Natural killer cell (primary cell): Measurements from ENCODE around the gene JDP2. TPM values are rescaled to one million over a fixed set of nuclear protein-coding genes. Genes with fewer than 3 reads are reported as not detected.
A peak's percentile ranks its signal among the peaks of the same experiment; 100 is the strongest.

ENCODE experiments used
- ATAC-seq, 3 donors: fragments of 150-1000 bp in 2 of 3; fragments of 200-7000 bp in 1 of 3; cut with Tn5 transposase; 1 replicate in 1 of 3; 2 replicates in 2 of 3; pipeline ENCODE4 v1.10.0; 2021; ENCODE audit warnings: mild to moderate bottlenecking in 2 of 3, moderate library complexity in 2 of 3
- DNase-seq, 2 donors: peaks; one replicate each; pipeline versions ENCODE4 v3.0.0 to v3.0.0-alpha.2; 2013 to 2021; ENCODE audit warnings: mixed read lengths in 1 of 2
- H3K27ac ChIP-seq: one replicate; pipeline ENCODE4 v1.5.1; 2013; ENCODE audit warnings: mild to moderate bottlenecking, low read length
- H3K27me3 ChIP-seq: one replicate; pipeline ENCODE4 v1.6.1; 2013; ENCODE audit warnings: low read length; ENCODE audit not compliant: control insufficient read depth, insufficient read depth
- H3K36me3 ChIP-seq: one replicate; pipeline ENCODE4 v1.6.1; 2013; ENCODE audit warnings: low read length; ENCODE audit not compliant: control insufficient read depth, insufficient read depth
- H3K4me1 ChIP-seq: one replicate; pipeline ENCODE4 v1.6.1; 2013; ENCODE audit warnings: low read length; ENCODE audit not compliant: control insufficient read depth, insufficient read depth
- H3K4me3 ChIP-seq: one replicate; pipeline ENCODE4 v1.5.1; 2013; ENCODE audit warnings: low read length
- H3K9me3 ChIP-seq: one replicate; pipeline ENCODE4 v1.6.1; 2013; ENCODE audit warnings: low read length; ENCODE audit not compliant: control insufficient read depth, insufficient read depth
- H3K27ac Mint-ChIP-seq, 2 donors: one replicate each; pipeline ENCODE4 v1.8.0; 2022; ENCODE audit warnings: mild to moderate bottlenecking in 2 of 2, mixed read lengths in 2 of 2, moderate library complexity in 1 of 2
- H3K27me3 Mint-ChIP-seq, 2 donors: one replicate each; pipeline ENCODE4 v1.8.0; 2022; ENCODE audit warnings: low read depth in 2 of 2, mixed read lengths in 2 of 2
- H3K36me3 Mint-ChIP-seq: one replicate; pipeline ENCODE4 v1.8.0; 2022; ENCODE audit warnings: mixed read lengths
- H3K4me1 Mint-ChIP-seq, 2 donors: one replicate each; pipeline ENCODE4 v1.8.0; 2022; ENCODE audit warnings: mixed read lengths in 2 of 2
- H3K4me3 Mint-ChIP-seq: one replicate; pipeline ENCODE4 v1.8.0; 2022; ENCODE audit warnings: mild to moderate bottlenecking, moderate library complexity, mixed read lengths
- H3K9me3 Mint-ChIP-seq, 2 donors: one replicate each; pipeline ENCODE4 v1.8.0; 2022; ENCODE audit warnings: mixed read lengths in 2 of 2
- WGBS: methylation state at CpG from one replicate; pipeline ENCODE4 v1.1.7; 2013; ENCODE audit warnings: missing lambda C conversion rate; ENCODE audit not compliant: insufficient coverage; 5-methylcytosine and 5-hydroxymethylcytosine counted together
- intact Hi-C: fragments of 100-400 bp; cut with micrococcal nuclease; formaldehyde crosslinking; loops from one replicate; pipeline ENCODE4 v1.14.2; 2022
- total RNA-seq, 4 donors: library from RNA; stranded (reverse); fragments of 120-200 nt in 1 of 4; gene quantifications; one replicate each; pipeline versions ENCODE4 v1.2.3 to v1.2.4, GENCODE V29; 2013 to 2022
- TF ChIP-seq, protein P1 (sequence below): fragments of 200-600 bp; IDR thresholded peaks from one replicate; pipeline ENCODE4 v1.8.0; 2022; ENCODE audit warnings: antibody characterized with exemption

The JDP2 gene
- total RNA-seq, 3 donors from 2014 or later (not counting 1 experiment from before 2014, with no cell fraction given) = 1.9 to 10.5 (median 3.2) TPM

DNA sequence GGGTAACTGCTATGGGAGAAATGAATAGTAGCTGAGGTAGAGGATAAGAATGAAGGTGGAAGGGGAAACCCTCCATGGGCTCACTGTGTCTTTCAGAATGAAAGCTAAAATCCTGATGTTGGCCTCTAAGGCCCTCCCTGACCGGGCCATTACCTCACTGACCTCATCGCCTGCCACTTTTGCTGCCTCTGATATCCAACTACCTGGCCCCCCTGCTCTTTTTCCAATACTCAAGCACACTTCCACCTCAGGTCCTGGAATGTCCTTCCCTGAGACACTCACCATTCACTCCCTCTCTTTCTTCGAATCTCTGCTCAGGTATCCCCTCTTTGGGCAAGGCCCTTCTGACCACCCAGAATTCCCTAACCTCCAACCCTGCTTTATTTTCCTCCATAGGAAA is 93.0 kb downstream of the JDP2 start:
- DNase-seq = no peak
- H3K9me3 Mint-ChIP-seq = no peaks in the 10 kb centered on the region

DNA sequence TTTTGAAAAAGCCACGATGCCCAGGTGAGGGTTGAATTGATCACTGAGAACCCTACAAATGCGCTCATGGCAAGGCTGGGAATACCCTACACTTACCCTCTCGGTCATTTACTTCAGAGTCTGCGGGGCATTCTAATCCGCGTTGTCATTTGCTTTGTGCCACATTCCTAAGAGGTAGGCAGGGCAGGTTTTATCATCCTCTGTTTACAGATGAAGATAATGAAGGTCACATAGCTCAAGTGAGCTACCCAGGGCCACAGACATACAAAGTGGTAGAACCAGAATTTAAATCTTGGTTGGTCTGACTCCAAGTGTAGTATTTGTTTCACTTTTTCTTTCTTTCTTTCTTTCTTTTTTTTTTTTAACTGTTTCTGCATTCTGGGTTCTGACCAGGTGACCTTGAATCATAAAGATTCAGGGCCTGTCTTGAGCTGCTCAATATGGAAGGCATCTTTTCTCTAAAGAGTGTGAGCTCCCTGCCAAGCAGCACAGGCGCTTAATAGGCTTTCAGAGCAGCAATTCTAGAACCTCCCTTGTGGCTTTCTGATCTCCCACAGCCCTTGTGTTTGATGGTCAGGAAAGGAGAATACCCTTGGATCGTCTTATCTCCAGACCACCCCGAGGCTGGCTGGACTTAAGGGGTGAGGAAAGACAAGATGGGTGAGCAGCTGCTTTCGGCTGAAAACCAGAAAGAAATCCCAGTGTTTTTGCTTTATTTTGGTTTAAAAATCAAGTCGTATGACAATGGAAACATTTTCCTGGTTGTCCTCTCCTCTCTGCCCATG is 93.8 kb downstream of the JDP2 start:
- no peaks in the 10 kb centered on the region for H3K27me3 ChIP-seq
- no peaks in the 10 kb centered on the region for H3K9me3 ChIP-seq
- Mint-ChIP-seq H3K27ac (peak overlapping the region; percentile 98 to 99), H3K36me3 (no peaks in the 10 kb centered on the region), H3K9me3 (no peaks in the 10 kb centered on the region), H3K4me1 (peaks cover 52 to 56% of the 10 kb centered on the region in 2 donors), H3K27me3 (no peaks in the 10 kb centered on the region), H3K4me3 (peak overlapping the region; percentile 100)
- H3K4me1 ChIP-seq = peaks cover 42% of the 10 kb centered on the region
- DNase-seq (peak in 1 of 2 donors; percentile 50), ATAC-seq (peak in 1 of 3 donors; percentile 11)
- peak overlapping the region; percentile 86 for H3K27ac ChIP-seq
- TF ChIP-seq, protein P1, sequence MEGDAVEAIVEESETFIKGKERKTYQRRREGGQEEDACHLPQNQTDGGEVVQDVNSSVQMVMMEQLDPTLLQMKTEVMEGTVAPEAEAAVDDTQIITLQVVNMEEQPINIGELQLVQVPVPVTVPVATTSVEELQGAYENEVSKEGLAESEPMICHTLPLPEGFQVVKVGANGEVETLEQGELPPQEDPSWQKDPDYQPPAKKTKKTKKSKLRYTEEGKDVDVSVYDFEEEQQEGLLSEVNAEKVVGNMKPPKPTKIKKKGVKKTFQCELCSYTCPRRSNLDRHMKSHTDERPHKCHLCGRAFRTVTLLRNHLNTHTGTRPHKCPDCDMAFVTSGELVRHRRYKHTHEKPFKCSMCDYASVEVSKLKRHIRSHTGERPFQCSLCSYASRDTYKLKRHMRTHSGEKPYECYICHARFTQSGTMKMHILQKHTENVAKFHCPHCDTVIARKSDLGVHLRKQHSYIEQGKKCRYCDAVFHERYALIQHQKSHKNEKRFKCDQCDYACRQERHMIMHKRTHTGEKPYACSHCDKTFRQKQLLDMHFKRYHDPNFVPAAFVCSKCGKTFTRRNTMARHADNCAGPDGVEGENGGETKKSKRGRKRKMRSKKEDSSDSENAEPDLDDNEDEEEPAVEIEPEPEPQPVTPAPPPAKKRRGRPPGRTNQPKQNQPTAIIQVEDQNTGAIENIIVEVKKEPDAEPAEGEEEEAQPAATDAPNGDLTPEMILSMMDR = no peak
- H3K4me3 ChIP-seq = peak overlapping the region; percentile 71
- intact Hi-C loops = loop anchor here (2.0 to 5.0 kb wide), 2 partner anchors 21 to 36 kb away; no protein-coding TSS in a partner anchor
- H3K36me3 ChIP-seq = peaks cover 7% of the 10 kb centered on the region
- 53% methylated on average over 11 of the region's 11 CpGs for WGBS

More for the DNA sequence above, 93.0 kb downstream of the JDP2 start:
- no peaks in the 10 kb centered on the region for H3K36me3 ChIP-seq
- H3K4me1 ChIP-seq = peaks cover 46% of the 10 kb centered on the region
- no peak overlapping the region for H3K27ac ChIP-seq
- TF ChIP-seq, protein P1 = no peak
- intact Hi-C loops = loop anchor here (5.0 kb wide), 1 partner anchor 36 kb away; no protein-coding TSS in a partner anchor
- H3K4me3 Mint-ChIP-seq = peak overlapping the region; percentile 50
- H3K4me3 ChIP-seq = no peak overlapping the region
- H3K27me3 ChIP-seq = no peaks in the 10 kb centered on the region
- H3K27ac Mint-ChIP-seq = peak overlapping the region; percentile 98 to 99
- H3K9me3 ChIP-seq = no peaks in the 10 kb centered on the region
- no peak for ATAC-seq
- WGBS = 90% methylated on average over 3 of the region's 3 CpGs
- no peaks in the 10 kb centered on the region for H3K27me3 Mint-ChIP-seq
- peaks cover 51 to 53% of the 10 kb centered on the region in 2 donors for H3K4me1 Mint-ChIP-seq
- no peaks in the 10 kb centered on the region for H3K36me3 Mint-ChIP-seq

DNA sequence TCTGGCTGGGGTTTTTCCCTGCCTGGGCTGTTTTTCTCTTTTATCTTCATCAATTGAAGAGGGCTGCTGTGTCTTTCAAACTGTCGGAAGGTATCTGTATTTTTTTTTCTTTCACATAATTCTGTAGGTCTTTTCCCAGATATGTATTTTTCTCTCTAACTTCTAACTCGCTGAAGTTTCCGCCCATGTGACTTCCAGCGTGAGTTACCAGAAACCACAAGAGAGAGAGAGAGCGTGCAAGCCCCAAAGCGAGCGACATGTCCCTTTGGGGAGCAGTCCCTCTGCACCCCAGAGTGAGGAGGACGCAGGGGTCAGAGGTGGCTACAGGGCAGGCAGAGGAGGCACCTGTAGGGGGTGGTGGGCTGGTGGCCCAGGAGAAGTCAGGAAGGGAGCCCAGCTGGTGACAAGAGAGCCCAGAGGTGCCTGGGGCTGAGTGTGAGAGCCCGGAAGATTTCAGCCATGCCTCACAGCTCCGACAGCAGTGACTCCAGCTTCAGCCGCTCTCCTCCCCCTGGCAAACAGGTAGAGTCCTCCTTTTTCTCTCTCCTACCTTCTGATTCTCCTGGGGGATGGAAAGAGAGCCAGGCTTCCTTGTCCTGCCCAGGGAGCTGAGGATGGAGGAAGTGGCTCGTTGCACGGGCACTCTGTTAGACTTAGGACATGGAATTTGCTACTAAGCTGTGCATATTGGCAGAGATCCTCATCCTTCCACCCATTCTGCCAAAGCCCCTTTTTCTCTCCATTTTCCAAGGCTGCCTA is 94.6 kb downstream of the JDP2 start, which contains the start of gene BATF:
TSS of gene BATF (plus strand) at position 246 of the 759 bp plus-strand sequence. CDS start at position 460, 214 bp downstream.
- Mint-ChIP-seq H3K36me3 (peaks cover 2% of the 10 kb centered on the region), H3K27me3 (no peaks in the 10 kb centered on the region), H3K4me1 (peaks cover 60 to 64% of the 10 kb centered on the region in 2 donors), H3K9me3 (no peaks in the 10 kb centered on the region), H3K4me3 (peak within 1 kb of the TSS; percentile 100), H3K27ac (peak within 1 kb of the TSS; percentile 98 to 99)
- TF ChIP-seq, protein P1 = no peak
- ATAC-seq = peak; percentile 73 to 85 (median 82)
- H3K27me3 ChIP-seq = no peaks in the 10 kb centered on the region
- H3K4me1 ChIP-seq = peaks cover 41% of the 10 kb centered on the region
- peak within 1 kb of the TSS; percentile 71 for H3K4me3 ChIP-seq
- whole genome bisulfite sequencing = 0% methylated on average over 12 of the region's 13 CpGs
- no peaks in the 10 kb centered on the region for H3K9me3 ChIP-seq
- peak within 1 kb of the TSS; percentile 86 for H3K27ac ChIP-seq
- peaks cover 14% of the 10 kb centered on the region for H3K36me3 ChIP-seq
- peak; percentile 62 to 90 for DNase-seq
- intact Hi-C loops = loop anchor here (2.0 to 5.0 kb wide), 2 partner anchors 20 to 35 kb away; no protein-coding TSS in a partner anchor
